GM12873 (cell line): ENCODE data around the gene PNLDC1.

Experiments
- CTCF ChIP-seq: IDR thresholded peaks from 2 replicates; pipeline ENCODE4 v1.5.1; 2012; ENCODE audit warnings: low read depth, mild to moderate bottlenecking, moderate library complexity, low read length, control low read depth; ENCODE audit not compliant: insufficient read depth; ENCODE audit errors: missing control alignments

Gene PNLDC1

GRCh38 chr6:159800141-159800865 lies at the start of gene PNLDC1:
TSS of gene PNLDC1 (plus strand) at chr6:159800276. CDS start at chr6:159800308, 32 bp downstream.
- no peak for TF ChIP-seq CTCF

GRCh38 chr6:159751448-159751847 lies 48.6 kb upstream of the PNLDC1 start:
- TF ChIP-seq CTCF = no peak

GRCh38 chr6:159753081-159753872 lies 46.8 kb upstream of the PNLDC1 start:
- TF ChIP-seq CTCF = no peak

- TF ChIP-seq CTCF = no peak
Observed at GRCh38 chr6:159754401-159754800, 45.7 kb upstream of the PNLDC1 start.

GRCh38 chr6:159754959-159755914 lies 44.8 kb upstream of the PNLDC1 start:
- no peak for TF ChIP-seq CTCF

- no peak for TF ChIP-seq CTCF
Observed at GRCh38 chr6:159756508-159756907, 43.6 kb upstream of the PNLDC1 start.
